ENCODE data around the gene C3orf20.
"Not testable (repeated sequence)": the region's sequence is repeated elsewhere in the genome, so short reads cannot be mapped to it uniquely, and the experiment has no call there.

Gene C3orf20

GRCh38 chr3:14651440-14652251, 23.3 kb upstream of the C3orf20 start, which contains the start of gene CCDC174:
CCDC174 (plus strand) TSS chr3:14651762; CDS start chr3:14651837, 75 bp downstream.
- peak; percentile 95 for DNase-seq

GRCh38 chr3:14652360-14652907, 22.5 kb upstream of the C3orf20 start:
- DNase-seq, result not testable (repeated sequence)

- DNase-seq, result no peak
These were observed 17.4 kb upstream of the C3orf20 start for GRCh38 chr3:14657579-14657978.

- no peak for DNase-seq
These were observed 16.0 kb upstream of the C3orf20 start for GRCh38 chr3:14658978-14659377.

GRCh38 chr3:14660942-14661341, 14.0 kb upstream of the C3orf20 start:
- no peak for DNase-seq

GRCh38 chr3:14663396-14664135, 11.4 kb upstream of the C3orf20 start:
- DNase-seq, result no peak

GRCh38 chr3:14664170-14664569, 10.8 kb upstream of the C3orf20 start:
- no peak for DNase-seq

GRCh38 chr3:14672588-14672987, 2.4 kb upstream of the C3orf20 start:
- no peak for DNase-seq

GRCh38 chr3:14676881-14677280, 1.9 kb downstream of the C3orf20 start:
- no peak for DNase-seq

GRCh38 chr3:14678015-14678503, 3.1 kb downstream of the C3orf20 start:
- DNase-seq, result no peak

- DNase-seq, result no peak
These were observed 5.2 kb downstream of the C3orf20 start for GRCh38 chr3:14680115-14680514.

- DNase-seq, result no peak
These were observed 5.8 kb downstream of the C3orf20 start for GRCh38 chr3:14680716-14681115.

- no peak for DNase-seq
These were observed 9.5 kb downstream of the C3orf20 start for GRCh38 chr3:14684447-14684846.

- no peak for DNase-seq
These were observed 10.2 kb downstream of the C3orf20 start for GRCh38 chr3:14685179-14685578.

- no peak for DNase-seq
These were observed 12.4 kb downstream of the C3orf20 start for GRCh38 chr3:14687360-14687759.

- no peak for DNase-seq
These were observed 13.6 kb downstream of the C3orf20 start for GRCh38 chr3:14688525-14688924.

- DNase-seq, result no peak
These were observed 14.5 kb downstream of the C3orf20 start for GRCh38 chr3:14689247-14689980.

- no peak for DNase-seq
These were observed 16.3 kb downstream of the C3orf20 start for GRCh38 chr3:14691239-14691638.

- no peak for DNase-seq
These were observed 16.8 kb downstream of the C3orf20 start for GRCh38 chr3:14691719-14692118.

- DNase-seq, result no peak
These were observed 23.8 kb downstream of the C3orf20 start for GRCh38 chr3:14698601-14699244.

- DNase-seq, result no peak
These were observed 24.7 kb downstream of the C3orf20 start for GRCh38 chr3:14699643-14700042.

GRCh38 chr3:14700891-14701290, 25.9 kb downstream of the C3orf20 start:
- DNase-seq, result no peak
